HUES6 (cell line): ENCODE results near the gene PCBD2.
"Not testable (repeated sequence)": the region's sequence is repeated elsewhere in the genome, so short reads cannot be mapped to it uniquely, and the experiment has no call there.

ENCODE experiments used
- H3K27ac ChIP-seq: 2 replicates; pipeline ENCODE4 v1.7.0; 2013; ENCODE audit warnings: low read depth, mild to moderate bottlenecking, low read length, inconsistent platforms
- H3K27me3 ChIP-seq: 2 replicates; pipeline ENCODE4 v1.6.1; 2013; ENCODE audit warnings: low read length; ENCODE audit not compliant: control insufficient read depth, insufficient read depth
- H3K36me3 ChIP-seq: 2 replicates; pipeline ENCODE4 v1.6.1; 2013; ENCODE audit warnings: low read length; ENCODE audit not compliant: control insufficient read depth, insufficient read depth
- H3K4me1 ChIP-seq: 2 replicates; pipeline ENCODE4 v1.6.1; 2013; ENCODE audit warnings: low read length; ENCODE audit not compliant: control insufficient read depth, insufficient read depth
- H3K4me3 ChIP-seq: 2 replicates; pipeline ENCODE4 v1.5.1; 2013; ENCODE audit warnings: low read depth, low read length
- H3K9ac ChIP-seq: one replicate; pipeline ENCODE4 v1.6.1; 2013; ENCODE audit warnings: mild to moderate bottlenecking, low read length
- H3K9me3 ChIP-seq: 2 replicates; pipeline ENCODE4 v1.6.1; 2013; ENCODE audit warnings: low read depth, low read length; ENCODE audit not compliant: control insufficient read depth, insufficient read depth

Gene PCBD2

DNA sequence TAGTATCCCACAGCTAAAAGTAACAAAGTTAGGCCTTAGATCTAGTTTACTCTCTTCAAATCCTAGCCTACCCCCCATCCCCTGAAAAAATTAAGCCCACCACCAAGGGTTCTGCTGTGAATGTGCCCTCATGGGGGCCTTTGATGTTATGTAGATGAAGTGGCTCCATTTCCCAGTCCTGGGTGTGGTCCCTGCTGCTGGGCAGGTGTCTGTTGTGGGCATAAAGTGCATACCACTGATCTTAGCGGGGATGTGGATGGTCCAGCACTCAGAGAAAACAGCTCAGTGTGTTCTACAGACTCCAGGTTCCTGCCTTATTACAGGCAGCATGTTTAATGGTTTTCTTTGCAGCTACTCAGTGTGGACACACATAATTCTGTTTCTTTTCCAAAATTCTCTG is 1.9 kb downstream of the PCBD2 start:
- no peaks in the 10 kb centered on the region for H3K27me3 ChIP-seq
- no peak overlapping the region for H3K9ac ChIP-seq
- H3K4me3 ChIP-seq, result no peak overlapping the region
- H3K9me3 ChIP-seq, result no peaks in the 10 kb centered on the region
- no peak overlapping the region for H3K27ac ChIP-seq
- peaks cover 24% of the 10 kb centered on the region for H3K36me3 ChIP-seq
- H3K4me1 ChIP-seq, result peaks cover 4% of the 10 kb centered on the region; the same call in 1 of the 2 replicates

DNA sequence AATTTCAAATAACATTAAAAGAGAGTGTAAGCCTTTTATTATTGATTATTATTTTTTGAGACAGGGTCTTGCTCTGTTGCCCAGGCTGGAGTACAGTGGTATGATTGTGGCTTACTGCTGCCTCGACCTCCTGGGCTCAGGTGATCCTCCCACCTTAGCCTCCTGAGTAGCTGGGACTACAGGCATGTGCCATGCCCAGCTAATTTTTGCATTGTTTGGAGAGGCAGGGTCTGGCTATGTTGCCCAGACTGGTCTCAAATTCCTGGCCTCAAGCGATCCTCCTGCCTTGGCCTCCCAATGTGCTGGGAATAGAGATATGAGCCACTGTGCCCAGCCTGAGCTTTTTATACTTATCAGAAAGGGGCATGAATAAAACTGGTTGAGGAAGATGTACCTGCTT is 5.8 kb downstream of the PCBD2 start:
- H3K4me1 ChIP-seq, H3K9me3 ChIP-seq, H3K27me3 ChIP-seq, H3K9ac ChIP-seq, H3K27ac ChIP-seq, H3K4me3 ChIP-seq: not testable (repeated sequence)
- H3K36me3 ChIP-seq, result peaks cover 45% of the 10 kb centered on the region

DNA sequence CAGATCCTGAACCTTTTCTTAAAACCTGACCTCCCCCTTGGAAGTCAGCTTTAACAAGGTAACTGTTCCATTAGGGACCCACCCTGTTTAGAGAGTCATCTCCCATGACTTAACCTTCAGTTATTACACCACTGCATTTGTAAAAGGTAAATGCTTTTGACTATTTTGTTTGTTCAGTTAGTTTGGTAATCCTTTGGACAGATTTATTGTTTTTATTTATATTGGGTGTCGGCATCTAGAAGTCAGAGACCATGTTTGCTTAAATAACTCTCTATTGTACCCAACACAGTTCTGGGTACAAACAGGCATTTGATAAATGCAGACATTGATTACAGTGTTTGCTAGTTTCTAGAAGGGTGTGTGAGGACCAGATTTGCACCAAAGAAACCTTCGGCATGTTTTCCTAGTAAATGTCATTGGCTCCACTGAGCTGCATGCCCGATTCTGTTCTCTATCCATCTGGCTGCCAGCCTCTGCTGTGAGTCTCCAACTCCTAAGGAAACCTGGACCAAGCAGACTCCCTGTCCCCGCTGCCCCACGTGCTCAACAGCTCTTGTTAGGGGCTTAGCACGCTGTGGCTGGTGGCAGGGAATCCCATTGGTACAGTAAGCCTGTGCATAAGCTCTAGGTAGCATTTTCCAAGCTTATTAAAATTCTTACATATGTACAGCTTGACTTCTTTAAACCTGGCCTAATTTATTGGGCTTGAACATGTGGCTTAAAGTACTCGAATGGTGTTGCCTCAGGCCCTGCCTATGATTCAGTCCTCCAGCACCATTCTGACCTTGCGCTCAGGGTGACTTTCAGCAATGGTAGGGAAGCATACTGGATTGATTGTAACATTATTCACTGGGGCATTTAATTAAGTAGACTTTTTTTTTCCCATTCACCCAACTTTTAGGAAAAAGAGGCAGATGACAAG is 6.6 kb downstream of the PCBD2 start:
- Histone ChIP-seq H3K9ac (no peak overlapping the region), H3K4me3 (no peak overlapping the region), H3K9me3 (no peaks in the 10 kb centered on the region), H3K36me3 (peaks cover 43% of the 10 kb centered on the region), H3K4me1 (peaks cover 1% of the 10 kb centered on the region; the same call in 1 of the 2 replicates), H3K27ac (no peak overlapping the region), H3K27me3 (no peaks in the 10 kb centered on the region)

DNA sequence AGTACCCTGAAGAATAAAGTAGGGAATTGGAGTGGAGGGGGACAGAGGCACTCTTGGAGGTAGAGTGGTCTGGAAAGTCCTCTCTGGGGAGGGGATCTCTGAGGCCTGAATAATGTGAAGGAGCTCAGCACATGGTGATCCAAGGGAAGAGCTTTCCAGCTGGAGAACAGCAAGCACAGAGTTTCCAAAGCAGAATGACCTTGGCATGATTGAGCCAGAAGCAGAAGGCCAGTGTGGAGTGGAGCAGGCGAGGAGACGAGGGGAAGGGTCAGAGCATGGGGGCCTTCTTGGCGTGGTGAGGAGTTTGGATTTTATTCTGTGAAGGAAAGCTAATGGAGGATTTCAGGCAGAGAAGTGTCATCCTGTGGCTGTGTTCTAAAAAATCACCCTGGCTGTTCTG is 8.3 kb downstream of the PCBD2 start:
- H3K27me3 ChIP-seq, result no peaks in the 10 kb centered on the region
- no peaks in the 10 kb centered on the region for H3K9me3 ChIP-seq
- no peak overlapping the region for H3K27ac ChIP-seq

DNA sequence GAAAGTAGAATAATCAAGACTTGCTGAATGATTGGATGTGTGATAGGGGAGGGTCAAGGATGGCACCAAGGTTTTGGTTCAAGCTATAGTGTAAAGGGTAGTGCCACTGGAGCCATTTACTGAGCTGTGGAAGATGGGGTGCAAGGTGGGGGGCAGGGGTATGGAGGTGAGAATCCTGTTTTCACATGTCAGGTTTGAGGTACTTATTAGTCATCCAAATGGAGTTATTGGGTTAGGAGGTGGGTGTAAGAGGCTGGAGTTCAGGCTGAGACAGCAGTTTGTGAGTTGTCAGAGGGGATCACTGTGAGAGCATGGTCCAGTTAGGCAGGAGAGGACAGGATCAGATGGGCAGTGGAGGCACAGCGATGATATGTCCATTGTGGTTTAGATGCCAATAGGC is 8.9 kb downstream of the PCBD2 start:
- Histone ChIP-seq H3K27ac (no peak overlapping the region), H3K4me1 (no peaks in the 10 kb centered on the region), H3K4me3 (no peak overlapping the region), H3K9me3 (no peaks in the 10 kb centered on the region), H3K36me3 (peaks cover 44% of the 10 kb centered on the region), H3K9ac (no peak overlapping the region), H3K27me3 (no peaks in the 10 kb centered on the region)

More for the DNA sequence above, 8.3 kb downstream of the PCBD2 start:
- Histone ChIP-seq H3K4me1 (no peaks in the 10 kb centered on the region), H3K9ac (no peak overlapping the region), H3K4me3 (no peak overlapping the region), H3K36me3 (peaks cover 44% of the 10 kb centered on the region)

DNA sequence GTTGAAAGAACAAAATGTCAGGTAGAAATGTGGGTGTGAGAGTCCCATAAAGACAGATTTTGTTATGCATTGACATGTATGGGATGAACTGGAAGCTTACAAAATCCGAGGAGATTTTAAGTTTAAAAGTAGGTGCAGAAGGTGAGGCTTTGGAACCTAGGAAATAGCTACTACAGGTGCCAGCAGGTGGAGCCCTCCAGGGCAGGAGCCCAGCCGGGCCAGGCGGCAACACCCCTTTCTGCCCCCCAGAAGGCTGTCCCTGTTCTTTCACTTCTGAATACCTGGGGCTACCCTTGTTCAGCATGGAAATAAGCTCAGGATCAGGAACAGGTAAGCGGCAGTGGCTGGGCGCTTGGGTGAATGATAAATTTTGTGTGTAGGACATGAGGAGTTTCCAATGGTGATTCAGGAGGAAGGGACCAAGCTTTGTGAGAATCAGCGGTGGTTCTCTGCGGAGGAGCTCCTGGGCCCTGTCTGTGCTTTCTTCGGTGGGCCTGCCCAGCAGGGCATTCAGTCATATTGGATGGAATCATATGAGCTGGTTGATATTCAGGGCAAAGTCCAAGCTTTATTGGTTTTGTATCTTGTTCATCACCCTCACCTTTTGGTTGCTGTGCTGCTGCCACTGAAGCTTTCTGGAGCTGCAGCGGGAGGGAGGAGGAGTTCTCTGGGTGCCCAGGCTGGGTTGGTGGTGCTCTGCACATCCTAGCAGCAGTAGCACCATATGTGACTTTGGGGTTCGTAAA is 12.3 kb downstream of the PCBD2 start:
- H3K27ac ChIP-seq, result no peak overlapping the region
- peaks cover 35% of the 10 kb centered on the region for H3K36me3 ChIP-seq
- H3K9me3 ChIP-seq, result no peaks in the 10 kb centered on the region
- no peak overlapping the region for H3K9ac ChIP-seq
- H3K27me3 ChIP-seq, result no peaks in the 10 kb centered on the region
- H3K4me1 ChIP-seq, result no peaks in the 10 kb centered on the region
- H3K4me3 ChIP-seq, result no peak overlapping the region

DNA sequence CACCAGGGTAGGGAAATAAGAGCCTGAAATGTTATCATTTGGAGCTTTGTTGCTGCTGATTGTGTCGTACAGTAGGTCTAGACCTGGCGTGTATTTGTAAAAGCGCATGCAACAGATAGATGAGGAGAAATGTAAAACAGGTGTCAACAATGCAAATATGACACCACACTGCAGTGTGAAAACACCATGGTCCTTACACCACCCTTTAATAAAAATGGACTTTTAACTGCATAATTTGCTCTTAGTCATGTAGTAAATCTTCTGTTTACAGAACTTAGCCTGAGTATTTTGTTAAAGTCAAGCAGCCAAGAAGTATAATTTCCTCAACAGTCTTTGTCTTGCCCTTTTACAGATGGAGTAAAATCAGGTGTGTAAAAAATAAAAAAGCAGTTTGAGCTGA is 13.9 kb downstream of the PCBD2 start:
- Histone ChIP-seq H3K27me3 (no peaks in the 10 kb centered on the region), H3K9me3 (no peaks in the 10 kb centered on the region), H3K36me3 (peaks cover 23% of the 10 kb centered on the region), H3K4me3 (no peak overlapping the region), H3K27ac (no peak overlapping the region), H3K9ac (no peak overlapping the region), H3K4me1 (no peaks in the 10 kb centered on the region)

DNA sequence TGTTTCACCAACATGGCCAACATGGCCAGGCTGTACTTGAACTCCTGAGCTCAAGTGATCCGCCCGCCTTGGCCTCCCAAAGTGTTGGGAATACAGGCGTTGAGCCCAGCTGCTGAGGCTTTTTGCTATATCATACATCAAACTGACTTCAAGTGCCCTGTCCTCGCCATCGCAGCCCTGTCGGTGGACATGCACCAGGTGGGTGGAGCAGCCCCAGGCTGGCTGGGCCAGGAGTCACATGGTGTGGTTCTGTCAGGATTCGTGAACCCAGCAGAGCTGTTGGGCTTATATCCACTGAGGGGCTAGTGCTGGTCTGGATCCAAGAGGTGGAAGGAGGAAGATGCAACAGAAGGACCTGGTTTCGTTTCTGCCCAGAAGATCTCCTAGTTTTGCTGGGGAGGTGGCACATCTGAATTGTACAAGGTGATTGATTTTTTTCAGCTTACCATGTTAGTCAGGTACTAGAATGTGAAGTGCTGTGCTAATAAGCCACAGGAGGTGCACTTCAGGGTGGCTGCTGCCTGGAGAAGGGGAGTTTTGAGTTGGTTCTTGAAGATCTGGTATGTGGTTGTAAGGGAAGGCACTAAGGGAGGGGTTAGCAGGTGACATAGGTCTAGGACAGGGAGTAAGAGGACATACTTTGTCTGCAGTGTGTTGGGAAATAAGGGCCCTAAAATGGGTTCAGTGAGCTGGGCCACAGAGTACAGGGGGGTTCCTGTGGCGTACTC is 16.1 kb downstream of the PCBD2 start:
- no peaks in the 10 kb centered on the region for H3K4me1 ChIP-seq
- peaks cover 21% of the 10 kb centered on the region for H3K36me3 ChIP-seq
- no peak overlapping the region for H3K4me3 ChIP-seq
- no peaks in the 10 kb centered on the region for H3K27me3 ChIP-seq
- H3K9me3 ChIP-seq, result no peaks in the 10 kb centered on the region
- no peak overlapping the region for H3K27ac ChIP-seq
- H3K9ac ChIP-seq, result no peak overlapping the region

DNA sequence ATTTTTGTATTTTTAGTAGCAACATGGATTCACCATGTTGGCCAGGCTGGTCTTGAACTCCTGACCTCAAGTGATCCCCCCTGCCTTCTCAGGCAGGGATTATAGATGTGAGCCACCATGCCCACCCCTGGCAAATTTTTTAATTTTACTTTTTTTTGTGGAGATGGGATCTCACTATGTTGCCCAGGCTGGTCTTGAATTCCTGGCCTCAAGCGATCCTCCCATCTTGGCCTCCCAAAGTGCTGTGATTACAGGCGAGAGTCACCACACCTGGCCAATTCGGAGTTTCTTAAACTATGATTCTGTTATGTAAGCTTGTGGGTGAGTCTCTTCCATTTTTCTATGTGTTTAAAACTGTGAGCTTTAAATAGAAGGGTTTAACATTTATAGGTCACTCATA is 27.6 kb downstream of the PCBD2 start:
- no peak overlapping the region for H3K27ac ChIP-seq
- H3K27me3 ChIP-seq, result no peaks in the 10 kb centered on the region
- H3K9me3 ChIP-seq, result no peaks in the 10 kb centered on the region
- 0 out of 2 replicates have a peak, but pooled peaks cover 4% of the 10 kb centered on the region for H3K4me1 ChIP-seq
- H3K36me3 ChIP-seq, result peaks cover 19% of the 10 kb centered on the region
- H3K4me3 ChIP-seq, result no peak overlapping the region
- no peak overlapping the region for H3K9ac ChIP-seq

DNA sequence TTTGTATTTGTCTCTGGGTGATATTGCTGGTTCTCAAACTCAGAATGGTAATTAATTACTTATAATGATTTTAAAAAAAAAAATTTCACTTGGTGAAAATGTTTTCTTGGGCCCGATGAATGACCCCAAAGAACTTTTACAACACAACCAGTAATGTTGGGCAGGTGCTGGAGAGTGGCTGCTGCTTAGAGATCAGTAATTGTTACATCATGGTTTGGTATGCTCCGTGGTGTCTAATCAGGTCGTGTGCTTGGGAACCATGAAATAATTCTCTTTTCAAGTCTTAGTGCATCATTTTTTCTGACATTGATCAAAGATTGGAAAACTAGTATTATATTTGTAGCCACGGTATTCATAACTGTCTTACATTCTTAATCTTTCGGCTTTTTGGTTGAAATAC is 29.3 kb downstream of the PCBD2 start:
- Histone ChIP-seq H3K9me3 (no peaks in the 10 kb centered on the region), H3K27ac (no peak overlapping the region), H3K27me3 (no peaks in the 10 kb centered on the region), H3K4me1 (0 out of 2 replicates have a peak, but pooled peaks cover 9% of the 10 kb centered on the region), H3K9ac (no peak overlapping the region), H3K4me3 (no peak overlapping the region), H3K36me3 (peaks cover 17% of the 10 kb centered on the region)
